ENCODE measurements around the gene ERCC6L2. TPM values are rescaled to one million over a fixed set of nuclear protein-coding genes. Genes with fewer than 3 reads are reported as not detected.

ERCC6L2 gene
- total and polyA plus RNA-seq, 2 donors from 2014 or later = 4.4 to 58.9 TPM

DNA sequence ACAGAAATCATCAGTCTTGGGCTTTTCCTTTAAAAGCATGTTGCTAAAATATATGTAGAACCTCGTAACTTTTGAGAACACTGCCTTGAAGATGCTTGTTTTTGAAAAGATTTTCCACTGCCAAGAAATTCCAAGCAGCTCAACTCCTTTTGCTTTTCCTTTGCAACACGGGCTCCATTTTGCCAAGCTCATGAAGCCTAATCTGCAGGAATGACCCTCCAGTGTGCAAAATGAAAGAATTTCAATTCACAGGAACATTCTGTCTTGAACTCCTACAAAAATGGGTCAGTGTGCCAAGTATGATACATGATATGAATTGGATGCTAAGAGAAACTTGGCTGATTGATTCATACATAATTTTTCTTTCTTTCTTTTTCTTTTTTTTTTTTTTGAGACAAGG, 35.4 kb upstream of the ERCC6L2 start:
- Histone ChIP-seq H3K9me3 (ENCODE audit: control insufficient read depth in 2 of 3, insufficient read depth in 1 of 3, low read length in 3 of 3) (no peaks in the 10 kb centered on the region), H3K36me3 (ENCODE audit: control insufficient read depth in 2 of 3, insufficient read depth in 3 of 3, low read length in 3 of 3) (no peaks in the 10 kb centered on the region), H3K4me3 (ENCODE audit: low read length in 3 of 3) (no peak overlapping the region), H3K9ac (ENCODE audit: low read length in 3 of 3) (no peak overlapping the region), H3K27ac (ENCODE audit: low read depth in 2 of 2, low read length in 2 of 2) (no peak overlapping the region), H3K27me3 (ENCODE audit: control insufficient read depth, insufficient read depth, low read length) (no peaks in the 10 kb centered on the region), H3K4me1 (ENCODE audit: control insufficient read depth in 2 of 3, insufficient read depth in 2 of 3, low read depth in 1 of 3, low read length in 3 of 3) (no peaks in the 10 kb centered on the region)
- no peak for FAIRE-seq
- intact Hi-C loops (cut with DNase I) = no loop called here
- no peak for TF ChIP-seq CTCF (IDR thresholded peaks at IDR 0.05; ENCODE audit: borderline replicate concordance, extremely low read depth, insufficient read depth)
- no peak for DNase-seq

GRCh38 chr9:95841377-95841776, 34.1 kb upstream of the ERCC6L2 start:
- H3K27ac ChIP-seq (ENCODE audit: low read depth in 2 of 2, low read length in 2 of 2) = no peak overlapping the region
- DNase-seq (no peak), FAIRE-seq (no peak)
- H3K4me1 ChIP-seq (ENCODE audit: control insufficient read depth in 2 of 3, insufficient read depth in 2 of 3, low read depth in 1 of 3, low read length in 3 of 3) = no peaks in the 10 kb centered on the region
- intact Hi-C loops (cut with DNase I) = no loop called here
- H3K9ac ChIP-seq (ENCODE audit: low read length in 3 of 3) = no peak overlapping the region
- no peak overlapping the region for H3K4me3 ChIP-seq (ENCODE audit: low read length in 3 of 3)
- no peak for TF ChIP-seq CTCF (IDR thresholded peaks at IDR 0.05; ENCODE audit: borderline replicate concordance, extremely low read depth, insufficient read depth)
- no peaks in the 10 kb centered on the region for H3K36me3 ChIP-seq (ENCODE audit: control insufficient read depth in 2 of 3, insufficient read depth in 3 of 3, low read length in 3 of 3)
- no peaks in the 10 kb centered on the region for H3K27me3 ChIP-seq (ENCODE audit: control insufficient read depth, insufficient read depth, low read length)
- H3K9me3 ChIP-seq (ENCODE audit: control insufficient read depth in 2 of 3, insufficient read depth in 1 of 3, low read length in 3 of 3) = no peaks in the 10 kb centered on the region

- DNase-seq (no peak), FAIRE-seq (no peak)
- Histone ChIP-seq H3K4me3 (ENCODE audit: low read length in 3 of 3) (no peak overlapping the region), H3K9ac (ENCODE audit: low read length in 3 of 3) (no peak overlapping the region), H3K27me3 (ENCODE audit: control insufficient read depth, insufficient read depth, low read length) (no peaks in the 10 kb centered on the region), H3K9me3 (ENCODE audit: control insufficient read depth in 2 of 3, insufficient read depth in 1 of 3, low read length in 3 of 3) (no peaks in the 10 kb centered on the region), H3K27ac (ENCODE audit: low read depth in 2 of 2, low read length in 2 of 2) (no peak overlapping the region), H3K36me3 (ENCODE audit: control insufficient read depth in 2 of 3, insufficient read depth in 3 of 3, low read length in 3 of 3) (no peaks in the 10 kb centered on the region), H3K4me1 (ENCODE audit: control insufficient read depth in 2 of 3, insufficient read depth in 2 of 3, low read depth in 1 of 3, low read length in 3 of 3) (no peaks in the 10 kb centered on the region)
- intact Hi-C loops (cut with DNase I) = no loop called here
- no peak for TF ChIP-seq CTCF (IDR thresholded peaks at IDR 0.05; ENCODE audit: borderline replicate concordance, extremely low read depth, insufficient read depth)
These were observed 29.7 kb upstream of the ERCC6L2 start for GRCh38 chr9:95845751-95846150.

DNA sequence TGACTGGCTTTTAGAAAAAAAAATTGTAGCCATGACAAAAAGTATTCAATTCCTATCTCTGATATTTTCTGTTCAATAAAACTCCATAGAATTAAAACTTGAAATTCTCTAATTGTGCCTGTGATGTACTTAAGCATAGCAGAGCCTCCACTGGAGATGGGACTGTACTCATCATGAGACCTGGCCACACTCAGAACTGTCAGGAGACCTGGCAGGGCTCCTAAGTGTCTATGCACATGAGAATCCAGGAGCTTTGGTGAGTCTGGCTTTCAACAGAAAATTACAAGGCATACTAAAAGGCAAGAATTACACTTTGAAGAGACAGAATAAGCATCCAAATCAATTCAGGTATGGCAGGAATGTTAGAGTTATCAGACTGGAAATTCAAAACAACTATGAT, 26.7 kb upstream of the ERCC6L2 start:
- no peaks in the 10 kb centered on the region for H3K9me3 ChIP-seq (ENCODE audit: control insufficient read depth in 2 of 3, insufficient read depth in 1 of 3, low read length in 3 of 3)
- FAIRE-seq (no peak), DNase-seq (no peak)
- H3K36me3 ChIP-seq (ENCODE audit: control insufficient read depth in 2 of 3, insufficient read depth in 3 of 3, low read length in 3 of 3) = no peaks in the 10 kb centered on the region
- H3K27me3 ChIP-seq (ENCODE audit: control insufficient read depth, insufficient read depth, low read length) = no peaks in the 10 kb centered on the region
- H3K9ac ChIP-seq (ENCODE audit: low read length in 3 of 3) = no peak overlapping the region
- H3K4me1 ChIP-seq (ENCODE audit: control insufficient read depth in 2 of 3, insufficient read depth in 2 of 3, low read depth in 1 of 3, low read length in 3 of 3) = no peaks in the 10 kb centered on the region
- H3K27ac ChIP-seq (ENCODE audit: low read depth in 2 of 2, low read length in 2 of 2) = no peak overlapping the region
- TF ChIP-seq CTCF (IDR thresholded peaks at IDR 0.05; ENCODE audit: borderline replicate concordance, extremely low read depth, insufficient read depth) = no peak
- no peak overlapping the region for H3K4me3 ChIP-seq (ENCODE audit: low read length in 3 of 3)
- intact Hi-C loops (cut with DNase I) = no loop called here
